Measurements from ENCODE around the gene TMEM52B. TPM values are rescaled to one million over a fixed set of nuclear protein-coding genes. Genes with fewer than 3 reads are reported as not detected.
A peak's percentile ranks its signal among the peaks of the same experiment; 100 is the strongest.
"Not testable (repeated sequence)": the region's sequence is repeated elsewhere in the genome, so short reads cannot be mapped to it uniquely, and the experiment has no call there.

Gene TMEM52B
- total RNA-seq, 1 donor from 2014 or later: not detected

DNA sequence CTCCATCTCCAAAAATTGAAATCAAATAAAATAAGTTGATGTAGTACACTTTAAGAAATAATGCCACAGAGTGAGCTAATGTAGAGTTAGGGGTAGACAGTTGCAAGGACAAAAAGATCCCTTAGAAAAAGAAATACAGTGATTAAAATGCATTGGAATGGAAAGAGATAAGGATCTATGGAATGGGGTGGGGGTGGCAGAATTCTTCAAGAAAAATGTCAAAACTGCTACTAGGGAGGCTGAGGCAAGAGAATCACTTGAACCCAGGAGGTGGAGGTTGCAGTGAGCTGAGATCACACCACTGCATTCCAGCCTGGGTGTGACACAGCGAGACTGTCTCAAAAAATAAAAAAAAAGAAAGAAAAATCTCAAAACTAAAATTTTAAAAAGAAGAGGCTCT is 13.4 kb upstream of the TMEM52B start:
- DNase-seq: no peak
- no peak for ATAC-seq (ENCODE audit: poor library complexity)
- intact Hi-C loops (cut with DNase I): no loop called here

DNA sequence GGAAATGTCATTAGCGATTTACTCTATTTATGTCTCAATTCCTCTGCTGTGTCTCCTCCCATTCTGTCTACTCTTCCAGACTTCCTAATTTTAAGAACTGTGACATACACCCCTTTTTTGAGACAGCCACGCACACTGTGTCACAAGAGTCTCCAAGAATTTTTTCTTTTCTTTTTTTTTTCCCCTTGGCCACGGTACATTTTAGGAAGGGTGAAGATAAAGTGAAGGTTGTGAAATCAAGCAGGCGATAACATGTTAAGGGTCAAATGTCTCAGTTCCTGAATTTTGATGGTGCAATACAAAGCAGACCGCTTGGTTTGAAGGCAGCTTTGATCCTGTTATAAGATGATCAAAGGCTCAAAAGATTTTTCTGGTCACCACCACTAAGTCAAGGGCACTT is 11.2 kb upstream of the TMEM52B start:
- ATAC-seq (ENCODE audit: poor library complexity): peak; percentile 83
- DNase-seq: no peak
- intact Hi-C loops (cut with DNase I): no loop called here

GRCh38 chr12:10169104-10169503 is 9.7 kb upstream of the TMEM52B start:
- DNase-seq (no peak), ATAC-seq (ENCODE audit: poor library complexity) (no peak)
- intact Hi-C loops (cut with DNase I): no loop called here

DNA sequence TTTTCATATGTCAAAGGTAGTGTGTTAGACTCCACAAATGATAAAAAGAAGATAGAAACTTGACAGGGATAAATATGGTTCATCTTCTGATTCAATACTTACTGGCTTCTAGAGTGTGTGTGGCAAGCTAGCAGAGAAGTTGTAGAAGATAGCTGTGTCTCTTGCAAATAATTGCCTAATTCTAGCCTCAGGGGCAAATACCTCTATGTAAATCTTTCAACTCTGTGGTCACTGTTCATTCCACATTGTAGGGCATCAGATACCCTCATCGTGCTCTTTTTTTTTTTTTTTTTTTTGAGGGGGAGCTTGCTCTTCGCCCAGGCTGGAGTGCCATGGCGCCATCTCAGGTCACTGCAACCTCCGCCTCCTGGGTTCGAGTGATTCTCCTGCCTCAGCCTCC is 8.6 kb upstream of the TMEM52B start:
- intact Hi-C loops (cut with DNase I): no loop called here
- no peak for ATAC-seq (ENCODE audit: poor library complexity)

DNA sequence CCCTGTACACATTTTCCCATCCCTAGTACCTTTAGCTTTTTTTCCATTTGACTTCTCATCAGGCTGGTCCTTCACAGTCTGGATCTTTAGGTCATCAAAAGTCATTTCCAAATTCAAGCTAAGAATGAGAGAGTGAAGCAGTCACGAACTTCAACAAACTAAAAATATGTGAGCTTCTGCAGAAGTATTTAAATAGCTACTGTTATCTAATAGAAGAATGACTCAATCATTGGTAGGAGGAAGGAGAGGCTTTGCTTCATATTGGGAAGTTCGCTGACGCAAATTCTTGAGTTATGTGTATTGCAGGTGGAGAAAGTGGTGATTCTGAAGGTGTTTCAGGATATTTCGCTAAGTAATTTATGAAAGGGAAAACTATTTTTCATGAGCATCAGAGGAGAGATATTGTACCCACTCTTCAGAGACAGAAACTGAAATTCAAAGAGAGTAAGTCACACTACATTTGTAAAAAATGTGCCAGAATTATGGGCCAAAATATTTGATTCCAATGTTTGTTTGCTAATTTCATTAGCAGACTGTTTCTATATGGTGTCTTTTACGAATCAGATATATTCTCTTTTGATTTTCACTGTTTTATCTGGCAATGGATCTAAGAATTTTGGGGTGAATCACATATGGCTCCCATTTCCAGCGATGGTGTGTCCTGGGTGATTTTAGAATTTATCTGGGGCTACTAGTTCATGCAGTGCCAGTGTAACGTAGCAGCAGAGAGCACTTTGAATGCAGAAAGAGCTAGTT is 6.7 kb upstream of the TMEM52B start, which contains the start of gene OLR1:
Gene OLR1, minus strand, starts transcription at position 160 of the 756 bp plus-strand sequence. Its CDS starts 55 bp downstream, at position 105.
- DNase-seq (no peak), ATAC-seq (ENCODE audit: poor library complexity) (no peak)
- intact Hi-C loops (cut with DNase I): no loop called here

More for the DNA sequence above, 8.6 kb upstream of the TMEM52B start:
- no peak for DNase-seq

GRCh38 chr12:10174986-10175614 is 3.7 kb upstream of the TMEM52B start:
- DNase-seq (no peak), ATAC-seq (ENCODE audit: poor library complexity) (no peak)
- intact Hi-C loops (cut with DNase I): no loop called here

GRCh38 chr12:10175846-10176636 is 2.8 kb upstream of the TMEM52B start:
- no peak for DNase-seq
- intact Hi-C loops (cut with DNase I): no loop called here
- no peak for ATAC-seq (ENCODE audit: poor library complexity)

GRCh38 chr12:10179776-10180181 is 947 bp downstream of the TMEM52B start:
- ATAC-seq (ENCODE audit: poor library complexity) (no peak), DNase-seq (no peak)
- intact Hi-C loops (cut with DNase I): no loop called here

- intact Hi-C loops (cut with DNase I): no loop called here
- DNase-seq: no peak
- no peak for ATAC-seq (ENCODE audit: poor library complexity)
Observed at GRCh38 chr12:10182354-10183049, 3.7 kb downstream of the TMEM52B start.

DNA sequence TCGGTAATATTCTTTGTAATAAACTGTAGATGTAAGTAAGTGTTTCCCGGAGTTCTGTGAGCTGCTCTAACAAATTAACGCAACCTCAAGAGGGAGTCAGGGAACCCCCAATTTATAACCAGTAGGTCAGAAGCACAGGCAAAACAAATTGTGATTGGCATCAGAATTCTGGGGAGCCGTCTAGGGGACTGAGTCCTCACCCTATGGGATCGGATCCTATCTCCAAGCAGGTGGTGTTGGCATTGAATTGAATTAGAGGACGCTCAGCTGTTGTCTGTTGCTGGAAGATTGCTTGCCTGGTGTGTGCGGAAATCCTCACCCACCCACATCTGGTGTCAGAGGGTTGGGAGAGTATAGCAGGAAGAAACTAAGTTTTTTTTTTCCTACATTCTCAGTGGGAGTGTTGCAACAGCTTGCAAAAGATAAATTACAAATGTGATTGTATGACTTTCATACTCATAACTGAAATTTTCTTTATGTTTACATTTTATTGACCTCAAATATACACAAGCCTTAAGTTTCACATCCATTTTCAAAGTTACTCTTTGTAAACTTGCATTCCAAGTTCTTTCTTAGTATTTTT is 5.5 kb downstream of the TMEM52B start:
- ATAC-seq (ENCODE audit: poor library complexity) (no peak), DNase-seq (no peak)
- intact Hi-C loops (cut with DNase I): no loop called here

DNA sequence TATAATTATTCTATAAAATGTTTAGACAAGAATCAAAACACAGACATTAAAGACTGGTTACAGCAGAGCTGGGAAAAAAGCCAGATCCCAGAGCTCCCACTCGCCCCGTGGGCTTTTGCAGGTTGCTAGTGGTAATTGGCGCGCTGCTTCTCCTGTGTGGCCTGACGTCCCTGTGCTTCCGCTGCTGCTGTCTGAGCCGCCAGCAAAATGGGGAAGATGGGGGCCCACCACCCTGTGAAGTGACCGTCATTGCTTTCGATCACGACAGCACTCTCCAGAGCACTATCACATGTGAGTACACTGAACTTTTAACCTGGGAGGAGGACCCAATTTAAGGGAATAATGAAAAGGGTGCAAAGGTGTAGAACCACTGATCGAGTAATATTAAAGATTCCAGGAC is 7.5 kb downstream of the TMEM52B start:
- ATAC-seq (ENCODE audit: poor library complexity) (peak; percentile 40), DNase-seq (peak; percentile 57)
- intact Hi-C loops (cut with DNase I): no loop called here

DNA sequence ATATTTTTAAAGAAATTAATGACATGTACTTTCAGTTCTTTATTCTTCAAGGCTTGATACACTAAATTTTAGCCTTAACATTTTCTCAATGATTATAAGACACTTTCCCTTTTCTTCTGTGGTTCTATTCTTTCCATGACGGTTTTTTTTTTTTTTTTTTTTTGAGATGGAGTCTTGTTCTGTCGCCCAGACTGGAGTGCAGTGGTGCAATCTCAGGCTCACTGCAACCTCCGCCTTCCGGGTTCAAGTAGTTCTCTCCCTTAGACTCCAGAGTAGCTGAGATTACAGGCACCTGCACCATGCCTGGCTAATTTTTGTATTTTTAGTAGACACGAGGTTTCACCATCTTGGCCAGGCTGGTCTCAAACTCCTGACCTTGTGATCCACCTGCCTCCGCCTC is 8.1 kb downstream of the TMEM52B start:
- ATAC-seq (ENCODE audit: poor library complexity); intact Hi-C loops (cut with DNase I); DNase-seq: not testable (repeated sequence)

GRCh38 chr12:10189653-10190052 is 10.8 kb downstream of the TMEM52B start:
- intact Hi-C loops (cut with DNase I): loop anchor here (2.0 kb wide), 1 partner anchor 37 kb away; no protein-coding TSS in a partner anchor
- DNase-seq (peak; percentile 68), ATAC-seq (ENCODE audit: poor library complexity) (peak; percentile 86)

GRCh38 chr12:10190558-10191388 is 11.9 kb downstream of the TMEM52B start:
- intact Hi-C loops (cut with DNase I): loop anchor here (2.0 kb wide), 1 partner anchor 38 kb away; no protein-coding TSS in a partner anchor
- ATAC-seq (ENCODE audit: poor library complexity) (peak; percentile 98), DNase-seq (peak; percentile 58)

DNA sequence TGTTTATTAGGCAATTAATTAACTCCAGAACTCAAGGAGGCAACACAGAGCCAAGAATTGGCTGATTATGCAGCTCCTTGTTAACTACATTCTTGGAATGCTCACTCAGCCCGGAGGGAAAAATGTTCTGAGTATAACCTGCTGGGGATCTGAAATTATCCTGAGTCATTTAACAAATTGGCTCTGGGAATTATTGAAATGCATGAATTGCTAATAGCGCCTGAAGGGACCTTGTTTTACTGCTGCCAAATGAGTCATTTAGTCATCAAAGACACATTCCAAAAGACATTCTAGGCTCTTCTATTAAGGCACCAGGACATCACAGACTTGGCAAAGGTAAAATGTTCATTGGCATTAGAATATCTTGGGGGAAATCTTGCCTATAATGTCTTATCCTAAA is 13.0 kb downstream of the TMEM52B start:
- intact Hi-C loops (cut with DNase I): loop anchor here (2.0 kb wide), 1 partner anchor 39 kb away; no protein-coding TSS in a partner anchor
- no peak for DNase-seq
- ATAC-seq (ENCODE audit: poor library complexity): no peak

- intact Hi-C loops (cut with DNase I): no loop called here
- DNase-seq (no peak), ATAC-seq (ENCODE audit: poor library complexity) (no peak)
Observed at GRCh38 chr12:10194160-10194670, 15.4 kb downstream of the TMEM52B start.

GRCh38 chr12:10196210-10196609 is 17.4 kb downstream of the TMEM52B start:
- intact Hi-C loops (cut with DNase I): no loop called here
- ATAC-seq (ENCODE audit: poor library complexity): no peak
- DNase-seq: no peak
